NCI-H2107 (cell line): ENCODE results near the gene PEX19.
"Not testable (repeated sequence)": the region's sequence is repeated elsewhere in the genome, so short reads cannot be mapped to it uniquely, and the experiment has no call there.

Source experiments
- DNase-seq: peaks from one replicate; lab custom pipeline; 2025; lab: John Stamatoyannopoulos, UW

Gene PEX19, protein sequence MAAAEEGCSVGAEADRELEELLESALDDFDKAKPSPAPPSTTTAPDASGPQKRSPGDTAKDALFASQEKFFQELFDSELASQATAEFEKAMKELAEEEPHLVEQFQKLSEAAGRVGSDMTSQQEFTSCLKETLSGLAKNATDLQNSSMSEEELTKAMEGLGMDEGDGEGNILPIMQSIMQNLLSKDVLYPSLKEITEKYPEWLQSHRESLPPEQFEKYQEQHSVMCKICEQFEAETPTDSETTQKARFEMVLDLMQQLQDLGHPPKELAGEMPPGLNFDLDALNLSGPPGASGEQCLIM

DNA sequence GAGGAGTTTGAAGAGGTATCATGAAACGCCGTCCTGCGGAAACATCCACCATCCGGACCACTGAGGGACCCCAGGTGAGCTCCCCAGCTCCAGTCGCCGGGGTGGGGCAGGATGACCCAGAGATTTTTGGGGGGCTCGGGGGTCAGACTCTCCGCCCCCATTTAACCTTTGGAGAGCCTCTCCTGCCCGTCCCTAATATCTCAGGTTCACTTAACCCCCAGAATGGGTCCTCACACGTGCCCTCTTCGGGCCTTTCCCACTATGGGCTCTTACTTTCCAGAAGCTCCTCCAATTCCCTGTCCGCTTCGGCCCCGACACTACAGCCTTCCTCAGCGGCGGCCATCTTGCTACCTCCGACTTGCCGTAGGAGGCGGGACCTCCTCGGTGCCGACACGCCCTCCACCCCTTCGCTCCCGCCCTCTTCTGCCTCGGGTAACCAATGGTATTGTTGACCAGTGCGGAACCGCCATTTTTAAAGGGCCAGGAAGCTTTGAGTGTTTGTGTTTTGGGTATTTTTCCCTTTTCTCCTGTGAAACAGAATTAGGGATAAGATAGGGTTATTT lies at the start of gene PEX19:
TSS of gene PEX19 (minus strand) at position 352 of the 563 bp plus-strand sequence. CDS start at position 343, 9 bp downstream.
- DNase-seq, result peak; percentile 93

GRCh38 chr1:160332516-160332915 lies 47.6 kb upstream of the PEX19 start:
- DNase-seq, result no peak

- DNase-seq, result no peak
These were observed 45.2 kb upstream of the PEX19 start for GRCh38 chr1:160330119-160330518.

GRCh38 chr1:160328184-160328583 lies 43.3 kb upstream of the PEX19 start:
- no peak for DNase-seq

DNA sequence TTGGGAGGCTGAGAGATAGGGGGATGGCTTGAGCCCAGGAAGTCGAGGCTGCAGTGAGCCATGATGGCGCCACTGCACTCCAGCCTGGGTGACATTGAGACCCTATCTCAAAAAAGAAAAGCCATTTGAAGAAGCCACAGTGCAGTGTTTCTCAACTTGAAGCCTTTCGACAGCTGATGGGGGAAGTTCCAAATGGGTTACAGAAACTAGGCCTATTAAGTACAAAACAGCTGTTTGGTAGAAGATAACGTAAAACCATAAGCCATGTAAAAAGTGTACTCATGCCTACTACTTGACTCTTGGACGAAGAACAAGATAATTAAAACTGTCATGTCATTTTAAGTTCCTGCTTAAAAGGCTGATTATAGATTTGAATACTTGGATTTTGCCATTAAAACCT lies 41.5 kb upstream of the PEX19 start:
- no peak for DNase-seq

- DNase-seq, result peak; percentile 87
These were observed 40.3 kb upstream of the PEX19 start for GRCh38 chr1:160325252-160325651.

DNA sequence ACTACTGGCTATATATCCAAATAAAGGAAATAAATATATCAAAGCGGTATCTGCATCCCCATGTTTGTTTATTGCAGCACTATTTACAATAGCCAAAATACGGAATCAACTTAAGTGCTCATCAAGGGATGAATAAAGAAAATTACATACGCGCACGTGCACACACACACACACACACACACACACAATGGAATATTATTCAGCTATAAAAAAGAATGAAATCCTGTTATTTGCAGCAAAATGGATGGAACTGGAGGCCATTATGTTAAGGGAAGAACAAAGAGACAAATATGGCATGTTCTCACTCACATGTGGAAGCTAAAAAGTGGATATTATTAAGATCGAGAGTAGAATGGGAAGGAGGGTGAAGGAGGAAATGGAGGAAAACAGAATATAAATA lies 37.9 kb upstream of the PEX19 start:
- no peak for DNase-seq

- DNase-seq, result no peak
These were observed 30.4 kb upstream of the PEX19 start for GRCh38 chr1:160315359-160315758.

DNA sequence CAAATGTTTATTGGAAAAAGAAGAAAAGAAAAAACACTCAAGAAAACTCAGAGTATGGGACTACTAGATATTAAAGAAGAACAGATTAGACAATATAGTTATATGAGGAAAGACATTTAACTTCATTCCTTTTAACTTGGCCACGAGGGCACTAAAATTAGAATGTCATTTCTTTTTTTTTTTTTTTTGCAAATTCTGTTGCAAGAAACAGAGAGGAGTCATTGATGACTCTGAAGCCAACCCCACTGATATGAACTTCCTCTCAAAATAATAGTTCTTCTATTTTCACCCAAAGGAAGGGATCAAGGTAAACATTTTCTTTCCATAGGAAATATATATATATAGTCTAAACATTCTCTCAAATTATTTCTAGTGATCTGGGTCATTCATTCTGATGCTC lies 24.6 kb upstream of the PEX19 start:
- DNase-seq, result no peak

GRCh38 chr1:160309185-160309557 lies 24.2 kb upstream of the PEX19 start:
- DNase-seq, result no peak

DNA sequence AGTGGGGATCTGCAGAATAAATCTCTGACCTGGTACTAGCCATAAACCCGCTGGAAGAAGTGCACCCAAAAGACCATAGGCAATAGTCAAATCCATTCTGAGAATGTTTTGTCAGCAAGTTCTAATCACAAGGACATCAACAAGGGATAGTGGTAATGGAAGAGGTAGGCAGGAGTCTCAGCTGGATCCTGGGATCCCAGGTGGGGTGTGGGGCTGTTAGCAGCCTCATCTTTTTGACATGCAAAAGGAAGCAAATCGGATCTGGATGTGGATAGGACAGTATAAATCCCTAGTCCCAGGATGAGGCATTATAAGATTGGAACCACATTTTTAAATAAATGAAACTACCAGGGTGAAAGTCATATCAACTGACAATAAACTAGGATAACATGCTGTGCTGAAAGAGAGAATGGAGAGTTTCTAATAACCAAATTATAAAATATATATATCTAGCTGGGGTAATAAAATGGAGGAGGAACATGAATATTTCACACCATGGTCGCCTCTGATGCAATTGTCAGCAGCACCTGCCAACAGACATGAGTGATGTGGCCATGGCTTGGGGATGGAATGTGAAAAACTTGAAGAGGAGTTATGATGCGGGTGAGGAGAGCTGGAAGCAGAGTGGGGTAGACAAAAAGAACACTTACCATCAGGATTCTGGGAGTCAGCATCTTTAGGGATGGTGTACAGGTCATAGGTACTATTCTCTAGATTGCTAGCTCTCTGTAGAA lies 23.7 kb upstream of the PEX19 start:
- DNase-seq, result no peak

- DNase-seq, result no peak
These were observed 22.3 kb upstream of the PEX19 start for GRCh38 chr1:160307118-160307791.

DNA sequence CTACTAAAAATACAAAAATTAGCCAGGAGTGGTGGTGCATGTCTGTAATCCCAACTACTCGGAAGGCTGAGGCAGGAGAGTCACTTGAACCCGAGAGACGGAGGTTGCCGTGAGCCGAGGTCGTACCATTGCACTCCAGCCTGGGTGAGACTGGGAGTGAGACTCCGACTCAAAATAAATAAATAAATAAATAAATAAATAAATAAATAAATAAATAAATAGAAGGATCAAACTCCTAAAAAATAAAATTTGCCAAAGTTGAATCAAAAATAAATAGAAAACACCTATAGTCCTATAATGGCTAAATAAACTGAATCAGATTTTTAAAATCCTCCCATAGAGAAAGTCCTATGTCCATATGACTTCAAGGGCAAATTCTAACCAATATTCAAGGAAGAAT lies 15.2 kb upstream of the PEX19 start:
- DNase-seq, result no peak

DNA sequence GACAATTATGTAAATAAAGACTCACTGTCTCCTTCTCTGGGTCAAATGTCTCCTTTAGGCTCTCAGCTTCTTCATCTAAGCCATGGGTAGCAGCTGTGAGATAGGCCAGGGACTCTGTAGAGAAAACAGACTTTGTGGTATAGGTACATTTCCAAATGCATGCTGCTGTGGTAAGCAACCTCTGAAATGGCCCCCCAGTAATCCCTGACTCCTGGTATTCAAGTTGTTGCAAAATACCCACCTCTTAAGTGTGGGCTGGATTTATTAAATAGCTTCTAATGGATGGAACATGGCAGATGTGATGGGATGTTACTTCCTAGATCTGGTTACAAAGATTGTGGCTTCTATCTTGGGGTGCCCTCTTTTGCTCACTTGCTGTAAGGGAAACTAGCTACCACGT lies 11.1 kb upstream of the PEX19 start:
- no peak for DNase-seq

- DNase-seq, result no peak
These were observed 8.4 kb upstream of the PEX19 start for GRCh38 chr1:160293020-160293968.

GRCh38 chr1:160291248-160292220 lies 6.6 kb upstream of the PEX19 start:
- DNase-seq, result peak; percentile 27

DNA sequence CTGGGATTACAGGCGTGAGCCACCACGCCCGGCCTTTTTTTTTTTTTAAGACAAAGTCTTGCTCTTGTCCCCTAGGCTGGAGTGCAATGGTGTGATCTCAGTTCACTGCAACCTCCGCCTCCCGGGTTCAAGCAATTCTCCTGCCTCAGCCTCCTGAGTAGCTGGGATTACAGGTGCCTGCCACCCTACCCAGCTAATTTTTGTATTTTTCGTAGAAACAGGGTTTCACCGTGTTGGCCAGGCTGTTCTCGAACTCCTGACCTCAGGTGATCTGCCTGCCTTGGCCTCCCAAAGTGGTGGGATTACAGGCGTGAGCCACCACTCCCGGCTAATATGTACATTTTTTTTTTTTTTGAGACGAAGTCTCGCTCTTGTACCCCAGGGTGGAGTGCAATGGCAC lies 2.8 kb upstream of the PEX19 start:
- not testable (repeated sequence) for DNase-seq

DNA sequence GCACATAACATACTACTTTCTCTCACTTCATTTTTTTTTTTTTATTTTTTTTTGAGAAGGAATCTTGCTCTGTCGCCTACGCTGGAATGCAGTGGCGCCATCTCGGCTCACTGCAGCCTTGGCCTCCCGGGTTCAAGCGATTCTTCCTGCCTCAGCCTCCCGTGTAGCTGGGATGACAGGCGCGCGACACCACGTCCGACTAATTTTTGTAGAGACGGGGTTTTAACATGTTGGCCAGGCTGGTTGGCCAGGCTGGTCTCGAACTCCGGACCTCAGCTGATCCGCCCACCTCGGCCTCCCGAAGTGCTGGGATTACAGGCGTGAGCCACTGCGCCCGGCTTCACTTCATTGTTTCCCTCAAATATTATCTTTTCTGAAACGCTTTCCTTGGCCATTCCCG lies 573 bp upstream of the PEX19 start:
- DNase-seq, result no peak

DNA sequence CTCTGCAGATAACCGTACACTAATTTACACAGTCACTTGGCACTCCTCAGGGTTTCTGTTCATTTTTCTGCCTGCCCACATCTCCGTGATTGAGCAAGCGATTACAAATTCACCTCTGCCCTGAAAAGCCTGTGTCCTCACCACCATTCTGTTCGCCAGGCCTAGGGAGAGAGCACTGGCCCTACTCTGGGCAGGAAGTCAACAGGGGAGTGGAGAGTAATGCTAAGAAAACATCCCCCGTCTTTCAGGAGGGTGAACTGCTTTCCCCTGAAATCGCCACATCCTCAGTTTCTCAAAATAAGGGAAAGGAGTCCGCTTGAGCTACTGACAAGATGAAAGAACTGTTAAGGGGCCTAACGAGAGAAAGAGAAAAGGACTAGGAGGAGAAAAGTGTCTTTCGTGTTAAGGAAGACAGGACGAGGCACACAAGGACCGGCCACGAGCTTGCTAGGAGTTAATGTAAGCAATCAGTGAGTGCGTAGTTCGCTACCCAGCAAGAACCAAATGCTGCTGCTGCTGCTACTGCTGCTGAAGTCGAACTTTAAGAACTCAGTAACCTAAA lies 632 bp downstream of the PEX19 start:
- DNase-seq, result no peak

DNA sequence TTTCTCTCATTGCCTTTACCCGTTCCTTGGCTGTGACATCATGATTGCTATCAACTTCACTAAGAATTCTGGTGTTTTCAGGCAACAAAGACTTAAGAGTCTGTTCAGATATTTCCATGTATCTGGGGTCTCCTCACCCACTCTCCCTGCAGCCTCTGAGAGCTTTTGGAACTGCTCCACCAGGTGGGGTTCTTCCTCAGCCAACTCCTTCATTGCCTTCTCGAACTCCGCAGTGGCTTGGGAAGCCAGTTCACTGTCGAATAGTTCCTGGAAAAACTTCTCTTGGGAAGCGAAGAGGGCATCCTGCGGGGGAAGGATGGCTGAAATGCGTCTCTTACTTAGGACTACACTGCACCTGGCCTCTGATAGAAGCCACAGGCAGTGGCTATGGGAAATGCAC lies 2.1 kb downstream of the PEX19 start:
- no peak for DNase-seq
